Ectodermal cell (in vitro differentiated cells): ENCODE data around the gene ARHGEF5.
"Not testable (repeated sequence)": the region's sequence is repeated elsewhere in the genome, so short reads cannot be mapped to it uniquely, and the experiment has no call there.

ENCODE experiments used
- H3K27ac ChIP-seq: 2 replicates; pipeline ENCODE4 v1.7.0; 2013; ENCODE audit warnings: mild to moderate bottlenecking, low read depth, low read length; ENCODE audit not compliant: insufficient read depth, poor library complexity, severe bottlenecking
- H3K27me3 ChIP-seq: 2 replicates; pipeline ENCODE4 v1.7.0; 2013; ENCODE audit warnings: mild to moderate bottlenecking, low read length; ENCODE audit not compliant: insufficient read depth, control insufficient read depth, poor library complexity, severe bottlenecking
- H3K36me3 ChIP-seq: one replicate; pipeline ENCODE4 v1.7.0; 2013; ENCODE audit warnings: low read length; ENCODE audit not compliant: control insufficient read depth, insufficient read depth
- H3K4me1 ChIP-seq: one replicate; pipeline ENCODE4 v1.7.0; 2013; ENCODE audit warnings: low read length; ENCODE audit not compliant: control insufficient read depth, insufficient read depth
- H3K4me3 ChIP-seq: 2 replicates; pipeline ENCODE4 v1.7.0; 2013; ENCODE audit warnings: low read depth, low read length, control low read depth; ENCODE audit not compliant: insufficient read depth
- H3K9me3 ChIP-seq: 2 replicates; pipeline ENCODE4 v1.7.0; 2013; ENCODE audit warnings: mild to moderate bottlenecking, low read length, moderate library complexity; ENCODE audit not compliant: control insufficient read depth
- WGBS, 2 experiments: methylation state at CpG; one replicate each; pipeline ENCODE4 v1.1.7; 2013; ENCODE audit warnings: missing lambda C conversion rate in 2 of 2; 5-methylcytosine and 5-hydroxymethylcytosine counted together

ARHGEF5 gene

DNA sequence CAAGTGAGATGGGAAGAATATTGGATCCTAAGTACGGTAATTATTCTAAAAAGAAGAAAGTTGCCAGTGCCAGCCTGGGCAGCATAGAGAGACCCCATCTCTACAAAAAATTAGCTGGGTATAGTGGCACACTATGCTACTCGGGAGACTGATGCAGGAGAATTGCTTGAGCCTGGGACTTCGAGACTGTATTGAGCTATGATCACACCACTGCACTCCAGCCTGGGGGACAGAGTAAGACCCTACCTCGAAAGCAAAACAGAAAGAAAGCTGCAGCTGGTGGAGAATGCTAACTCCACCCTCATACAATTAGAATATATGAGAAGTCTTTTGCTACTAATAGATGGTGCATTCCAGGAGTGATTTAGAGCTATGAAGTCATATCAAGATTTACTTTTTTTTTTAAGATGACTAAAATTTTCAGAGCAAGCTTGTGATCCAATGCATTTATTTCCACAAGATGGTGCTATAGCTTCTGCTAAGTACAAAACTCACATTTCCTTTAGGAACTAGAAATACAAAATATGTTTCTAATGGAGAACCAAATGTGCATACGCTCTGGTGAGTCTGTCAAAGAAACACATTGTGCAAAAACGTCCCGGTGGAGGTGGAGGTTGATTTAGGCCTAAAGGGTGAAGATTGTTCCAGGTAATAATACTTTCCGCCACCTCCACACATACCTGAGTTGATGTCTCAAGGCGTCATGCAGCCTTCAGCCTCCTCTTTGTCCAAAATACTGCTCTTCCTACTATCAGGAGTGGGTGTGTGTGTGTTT is 23.8 kb upstream of the ARHGEF5 start:
- not testable (repeated sequence) for H3K4me1 ChIP-seq, H3K36me3 ChIP-seq, H3K27me3 ChIP-seq, H3K27ac ChIP-seq, H3K4me3 ChIP-seq, H3K9me3 ChIP-seq
- no CpG with 5 or more reads among the region's 9 CpGs for WGBS, 2 experiments

DNA sequence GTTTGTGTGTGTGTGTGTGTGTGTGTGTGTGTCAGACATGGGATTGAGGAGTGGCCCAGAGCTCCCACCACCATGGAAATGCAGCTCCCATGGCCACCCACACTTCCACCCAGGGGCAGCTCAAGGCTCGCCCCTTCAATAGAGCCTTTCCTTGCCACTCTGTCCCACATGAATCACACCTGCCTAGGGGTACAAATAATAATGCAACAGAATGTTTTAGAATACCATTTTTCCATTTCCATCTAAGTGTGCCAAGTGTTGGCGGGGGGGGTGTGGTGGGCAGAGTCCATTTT is 23.3 kb upstream of the ARHGEF5 start:
- H3K9me3 ChIP-seq, H3K27me3 ChIP-seq: not testable (repeated sequence)
- WGBS, 2 experiments, result 97% methylated on average over 2 of the region's 2 CpGs

DNA sequence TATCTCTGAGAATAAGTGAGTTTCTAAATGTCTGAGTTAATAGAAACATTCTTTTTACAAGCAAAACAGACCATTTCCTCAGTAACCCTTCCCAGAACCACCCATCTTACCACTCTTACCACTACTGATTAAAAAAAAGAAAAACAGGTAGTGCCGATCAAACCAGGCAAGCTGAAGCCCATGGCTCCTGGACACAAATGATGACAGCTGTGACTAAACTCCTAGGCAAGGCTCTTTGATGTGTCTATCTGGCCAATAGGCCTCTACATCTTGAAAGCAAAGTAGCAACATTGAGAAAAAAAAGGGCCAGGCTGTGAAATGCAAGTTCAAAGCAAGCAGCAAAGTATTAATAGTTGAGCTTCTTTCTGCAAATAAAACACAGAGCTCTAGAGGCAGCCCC is 6.6 kb upstream of the ARHGEF5 start:
- H3K36me3 ChIP-seq, H3K27ac ChIP-seq, H3K9me3 ChIP-seq, H3K4me1 ChIP-seq, H3K4me3 ChIP-seq, H3K27me3 ChIP-seq: not testable (repeated sequence)
- no CpG with 5 or more reads among the region's 1 CpG for WGBS, 2 experiments

More for the DNA sequence above, 23.3 kb upstream of the ARHGEF5 start:
- not testable (repeated sequence) for H3K4me3 ChIP-seq, H3K4me1 ChIP-seq, H3K36me3 ChIP-seq, H3K27ac ChIP-seq

DNA sequence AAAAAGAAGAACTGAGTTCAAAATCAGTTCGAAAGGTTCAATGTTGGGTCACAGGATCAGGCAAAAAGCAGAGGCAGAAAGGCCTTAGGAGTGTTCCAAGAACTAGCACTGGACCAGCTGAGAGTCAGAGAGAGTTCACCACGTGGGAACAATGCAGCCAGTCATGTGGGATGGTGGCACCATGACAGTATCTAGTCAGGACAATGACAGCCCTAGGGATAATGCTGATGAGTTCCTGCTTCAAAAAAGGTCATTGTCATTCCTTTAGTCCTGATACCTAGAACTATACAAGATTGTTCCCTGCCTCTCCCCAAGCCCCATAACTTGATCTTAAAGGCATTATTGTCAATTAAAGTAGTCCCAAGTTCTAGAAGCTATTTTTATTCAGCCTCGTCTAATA is 3.5 kb upstream of the ARHGEF5 start:
- H3K4me1 ChIP-seq, H3K4me3 ChIP-seq, H3K36me3 ChIP-seq, H3K9me3 ChIP-seq, H3K27ac ChIP-seq, H3K27me3 ChIP-seq: not testable (repeated sequence)
- 73 to 77% methylated on average over 2 of the region's 3 CpGs for WGBS, 2 experiments

DNA sequence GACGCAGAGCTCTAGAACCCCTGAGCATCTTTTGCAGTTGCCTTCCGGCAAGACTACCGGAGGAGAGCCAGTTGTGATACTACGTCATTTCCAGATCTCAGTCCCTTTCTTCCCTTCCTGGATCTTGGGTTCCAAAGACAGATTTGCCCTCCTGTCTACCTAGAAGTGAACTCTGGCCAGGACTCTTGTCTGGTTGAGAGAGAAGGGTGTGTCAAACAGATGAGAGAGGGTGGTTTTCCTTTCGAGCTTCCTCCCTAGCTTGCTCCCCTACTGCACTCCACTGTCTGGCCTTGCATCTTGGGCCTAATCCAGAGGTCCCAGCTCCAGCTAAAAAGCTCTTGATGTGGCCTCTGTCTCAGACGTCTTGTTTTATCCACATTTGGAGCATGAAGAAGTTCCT is 983 bp downstream of the ARHGEF5 start:
- not testable (repeated sequence) for H3K9me3 ChIP-seq, H3K36me3 ChIP-seq, H3K27me3 ChIP-seq, H3K4me3 ChIP-seq, H3K4me1 ChIP-seq, H3K27ac ChIP-seq
- WGBS, 2 experiments, result no CpG with 5 or more reads among the region's 6 CpGs

DNA sequence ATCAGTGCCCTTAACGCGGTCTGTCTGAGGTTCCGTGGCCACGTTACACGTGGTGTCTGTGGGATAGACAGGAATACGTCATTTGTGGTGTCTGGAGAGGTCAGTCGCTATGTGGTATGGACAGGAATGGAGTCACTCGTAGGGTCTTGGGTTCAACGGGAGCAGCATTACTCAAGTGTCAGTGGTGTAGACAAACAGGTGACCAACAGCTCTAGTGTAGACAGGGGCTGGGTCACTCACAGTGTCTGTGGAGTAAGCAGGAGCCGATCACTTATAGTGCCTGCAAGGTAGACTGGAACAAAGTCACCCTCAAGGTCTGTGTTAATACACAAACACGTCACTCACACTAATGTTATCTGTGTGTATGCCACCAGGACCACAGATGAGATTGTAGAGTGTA is 1.7 kb downstream of the ARHGEF5 start:
- not testable (repeated sequence) for H3K36me3 ChIP-seq, H3K9me3 ChIP-seq, H3K27me3 ChIP-seq, H3K27ac ChIP-seq, H3K4me3 ChIP-seq, H3K4me1 ChIP-seq
- no CpG with 5 or more reads among the region's 11 CpGs for WGBS, 2 experiments

DNA sequence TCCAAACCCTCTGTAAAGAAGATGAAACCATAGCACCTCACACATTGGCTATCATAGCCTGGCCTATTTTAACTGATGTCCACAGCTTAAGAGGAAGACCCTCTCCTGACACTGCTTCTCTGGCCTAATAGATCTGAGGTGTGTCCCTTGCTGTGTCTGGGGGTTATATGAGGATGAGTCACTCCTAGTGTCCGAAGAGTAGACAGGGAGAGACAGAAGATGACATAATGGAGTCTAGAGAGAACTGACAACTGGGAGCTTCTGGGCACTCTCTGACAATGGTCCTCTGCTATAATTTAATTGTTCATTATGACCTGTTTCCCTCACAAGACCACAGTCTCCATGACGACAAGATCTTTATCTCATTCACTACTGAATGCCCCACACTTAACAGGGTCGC is 6.9 kb downstream of the ARHGEF5 start:
- H3K27ac ChIP-seq, H3K27me3 ChIP-seq, H3K36me3 ChIP-seq, H3K4me3 ChIP-seq, H3K4me1 ChIP-seq, H3K9me3 ChIP-seq: not testable (repeated sequence)
- WGBS, 2 experiments, result no CpG with 5 or more reads among the region's 3 CpGs

DNA sequence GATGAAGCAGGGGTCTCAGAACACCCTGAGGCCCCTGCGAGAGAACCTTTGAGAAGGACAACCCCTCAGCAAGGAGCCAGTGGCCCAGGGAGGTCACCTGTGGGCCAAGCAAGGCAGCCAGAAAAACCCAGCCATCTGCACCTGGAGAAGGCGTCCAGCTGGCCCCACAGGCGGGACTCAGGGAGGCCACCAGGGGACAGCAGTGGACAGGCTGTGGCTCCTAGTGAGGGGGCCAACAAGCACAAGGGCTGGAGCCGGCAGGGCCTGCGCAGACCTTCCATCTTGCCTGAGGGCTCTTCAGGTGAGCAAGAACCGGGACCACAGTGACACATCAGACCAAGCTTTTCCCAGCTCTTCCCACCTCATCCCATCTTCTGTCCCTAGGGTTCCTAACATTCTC is 10.3 kb downstream of the ARHGEF5 start:
- H3K36me3 ChIP-seq, result not testable (repeated sequence)

DNA sequence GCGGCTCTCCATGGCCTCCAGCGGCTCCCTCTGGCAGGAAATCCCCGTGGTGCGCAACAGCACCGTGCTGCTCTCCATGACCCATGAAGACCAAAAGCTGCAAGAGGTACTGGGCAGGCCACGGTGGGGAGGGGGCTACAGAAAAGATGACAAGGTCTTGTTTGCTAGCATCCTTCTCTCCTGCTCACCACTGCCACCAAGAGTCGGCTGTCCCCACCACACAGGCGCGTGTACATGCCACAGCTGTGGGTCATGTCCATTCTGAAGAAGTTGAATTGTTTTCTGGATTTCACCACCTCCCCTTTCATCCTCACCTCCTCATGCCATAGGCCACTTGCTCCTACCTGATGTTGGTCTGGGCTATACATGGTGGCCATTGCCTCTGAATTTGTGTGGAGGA is 12.0 kb downstream of the ARHGEF5 start:
- H3K27me3 ChIP-seq, H3K9me3 ChIP-seq, H3K4me1 ChIP-seq, H3K27ac ChIP-seq, H3K36me3 ChIP-seq, H3K4me3 ChIP-seq: not testable (repeated sequence)
- no CpG with 5 or more reads among the region's 9 CpGs for WGBS, 2 experiments

More for the DNA sequence above, 10.3 kb downstream of the ARHGEF5 start:
- H3K4me1 ChIP-seq, H3K9me3 ChIP-seq, H3K27ac ChIP-seq, H3K4me3 ChIP-seq, H3K27me3 ChIP-seq: not testable (repeated sequence)
- no CpG with 5 or more reads among the region's 6 CpGs for WGBS, 2 experiments

DNA sequence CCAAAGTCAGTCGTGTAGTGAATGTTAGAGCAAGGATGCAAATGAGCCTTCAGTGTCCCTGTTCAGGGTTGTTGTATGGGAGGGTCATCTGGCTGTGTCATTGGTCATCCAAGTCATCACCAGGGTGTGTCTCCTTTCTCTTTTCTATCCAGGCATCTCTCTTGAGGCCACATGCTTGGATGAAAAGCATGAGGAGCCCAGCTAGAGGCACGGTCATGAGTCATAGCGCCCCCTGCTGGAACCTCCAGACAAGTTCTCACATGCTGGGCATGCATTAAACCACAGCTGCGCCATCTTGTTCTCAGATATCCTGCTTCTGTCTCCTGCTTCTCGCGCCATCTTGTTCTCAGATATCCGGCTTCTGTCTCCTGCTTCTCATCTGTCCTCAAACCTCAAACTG is 14.0 kb downstream of the ARHGEF5 start:
- not testable (repeated sequence) for H3K27ac ChIP-seq, H3K9me3 ChIP-seq, H3K27me3 ChIP-seq, H3K36me3 ChIP-seq, H3K4me3 ChIP-seq, H3K4me1 ChIP-seq
- 95 to 96% methylated on average over 4 of the region's 7 CpGs for WGBS, 2 experiments

DNA sequence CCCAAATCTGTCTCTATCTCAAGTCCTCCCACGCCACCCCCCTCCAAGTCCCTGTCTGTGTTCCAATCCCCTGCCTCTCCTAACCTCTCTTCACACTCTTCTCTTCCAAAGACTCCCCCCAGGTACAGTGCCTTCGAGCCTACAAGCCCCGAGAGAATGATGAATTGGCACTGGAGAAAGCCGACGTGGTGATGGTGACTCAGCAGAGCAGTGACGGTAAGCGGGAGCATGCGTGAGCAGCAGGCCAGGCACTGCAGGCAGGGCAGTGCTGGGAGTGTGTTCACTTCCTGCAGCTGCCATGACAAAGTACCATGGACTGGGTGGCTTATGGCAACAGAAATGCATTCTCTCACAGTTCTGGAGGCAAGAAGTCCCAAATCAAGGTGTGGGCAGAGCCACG is 23.4 kb downstream of the ARHGEF5 start:
- no peaks in the 10 kb centered on the region for H3K9me3 ChIP-seq
- H3K27me3 ChIP-seq, result no peaks in the 10 kb centered on the region
- 94 to 97% methylated on average over 9 of the region's 9 CpGs for WGBS, 2 experiments
- no peak overlapping the region for H3K4me3 ChIP-seq
- H3K4me1 ChIP-seq, result no peaks in the 10 kb centered on the region
- H3K27ac ChIP-seq, result no peak overlapping the region
- no peaks in the 10 kb centered on the region for H3K36me3 ChIP-seq
